T follicular helper cell (primary cell): Measurements from ENCODE around the gene PCNX1.
"Not testable (repeated sequence)": the region's sequence is repeated elsewhere in the genome, so short reads cannot be mapped to it uniquely, and the experiment has no call there.

Experiments used
- DNase-seq: peaks from one replicate; pipeline ENCODE4 v3.0.0-alpha.2; 2020; ENCODE audit warnings: low read depth
- total RNA-seq, 2 experiments: gene quantifications; one replicate each; lab custom pipeline; 2026; lab: John Stamatoyannopoulos, UW

Gene PCNX1
- 178 to 361 reads per million in 2 experiments for total RNA-seq

- peak; percentile 85 for DNase-seq
Observed at GRCh38 chr14:70907176-70907995, at the start of gene PCNX1. Gene PCNX1 (plus strand): TSS chr14:70907459. CDS start chr14:70907851, 392 bp downstream.

GRCh38 chr14:70857496-70857890 lies 49.8 kb upstream of the PCNX1 start:
- no peak for DNase-seq

GRCh38 chr14:70858641-70859040 lies 48.6 kb upstream of the PCNX1 start:
- DNase-seq = no peak

GRCh38 chr14:70866992-70867391 lies 40.3 kb upstream of the PCNX1 start:
- not testable (repeated sequence) for DNase-seq

GRCh38 chr14:70871001-70871400 lies 36.3 kb upstream of the PCNX1 start:
- DNase-seq = no peak

- DNase-seq = no peak
Observed at GRCh38 chr14:70871863-70872677, 35.2 kb upstream of the PCNX1 start.

GRCh38 chr14:70872678-70873020 lies 34.6 kb upstream of the PCNX1 start:
- no peak for DNase-seq

GRCh38 chr14:70873627-70874026 lies 33.6 kb upstream of the PCNX1 start:
- DNase-seq = no peak

GRCh38 chr14:70875811-70876460 lies 31.3 kb upstream of the PCNX1 start:
- not testable (repeated sequence) for DNase-seq

- no peak for DNase-seq
Observed at GRCh38 chr14:70879448-70879847, 27.8 kb upstream of the PCNX1 start.

GRCh38 chr14:70880888-70881287 lies 26.4 kb upstream of the PCNX1 start:
- not testable (repeated sequence) for DNase-seq

- DNase-seq = no peak
Observed at GRCh38 chr14:70881549-70882177, 25.6 kb upstream of the PCNX1 start.

GRCh38 chr14:70882776-70883492 lies 24.3 kb upstream of the PCNX1 start:
- DNase-seq = no peak

GRCh38 chr14:70884595-70885342 lies 22.5 kb upstream of the PCNX1 start:
- DNase-seq = no peak

- no peak for DNase-seq
Observed at GRCh38 chr14:70885343-70886022, 21.8 kb upstream of the PCNX1 start.

- no peak for DNase-seq
Observed at GRCh38 chr14:70886421-70887206, 20.6 kb upstream of the PCNX1 start.

- no peak for DNase-seq
Observed at GRCh38 chr14:70887207-70887681, 20.0 kb upstream of the PCNX1 start.

- no peak for DNase-seq
Observed at GRCh38 chr14:70887737-70888499, 19.3 kb upstream of the PCNX1 start.
